HepG2 (cell line): ENCODE results near the gene KLF3. TPM values are rescaled to one million over a fixed set of nuclear protein-coding genes. Genes with fewer than 3 reads are reported as not detected.

Experiments
- ATM ChIP-seq: fragments of 450-650 bp; IDR thresholded peaks from 2 replicates; pipeline ENCODE4 v1.7.1; 2017; ENCODE audit warnings: mild to moderate bottlenecking, borderline replicate concordance
- CAMTA2 ChIP-seq: sonication (generic); formaldehyde crosslinking; IDR thresholded peaks from 2 replicates; pipeline ENCODE4 v1.4.0; 2020; ENCODE audit warnings: mild to moderate bottlenecking, missing genetic modification reagents, borderline replicate concordance
- CBX1 ChIP-seq: IDR thresholded peaks from one replicate; pipeline ENCODE4 v1.6.1; 2016; ENCODE audit warnings: antibody characterized with exemption, low read depth
- ERF ChIP-seq: IDR thresholded peaks from 2 replicates; pipeline ENCODE4 v1.6.1; 2018; ENCODE audit warnings: missing biosample characterization, missing genetic modification reagents
- ESRRA ChIP-seq: sonication (generic); formaldehyde crosslinking; IDR thresholded peaks from 2 replicates; pipeline ENCODE4 v1.5.1; 2020; ENCODE audit warnings: mild to moderate bottlenecking, low read depth, missing genetic modification reagents
- FOXP1 ChIP-seq, 2 experiments: fragments of 450-650 bp in 1 of 2; IDR thresholded peaks; 2 replicates each; pipeline ENCODE4 v1.6.1; 2017 to 2018; ENCODE audit warnings: antibody characterized with exemption in 1 of 2
- HNF4A ChIP-seq: sonication (generic); formaldehyde crosslinking; IDR thresholded peaks from 2 replicates; pipeline ENCODE4 v1.4.0; 2020; ENCODE audit warnings: missing genetic modification reagents
- KLF15 ChIP-seq: sonication (generic); formaldehyde crosslinking; IDR thresholded peaks from 2 replicates; pipeline ENCODE4 v1.8.1; 2023; ENCODE audit warnings: borderline replicate concordance, mild to moderate bottlenecking, inconsistent platforms, missing genetic modification reagents, mixed read lengths
- NFKB2 ChIP-seq: sonication (generic); formaldehyde crosslinking; IDR thresholded peaks from 2 replicates; pipeline ENCODE4 v1.4.0; 2020; ENCODE audit warnings: missing genetic modification reagents, borderline replicate concordance
- SPEN ChIP-seq: sonication (generic); formaldehyde crosslinking; IDR thresholded peaks from 2 replicates; pipeline ENCODE4 v1.5.1; 2020; ENCODE audit warnings: low read depth, mild to moderate bottlenecking, missing genetic modification reagents
- XRCC5 ChIP-seq: fragments of 200-400 bp; formaldehyde crosslinking; optimal IDR thresholded peaks from 2 replicates; pipeline ENCODE3; 2017; ENCODE audit warnings: mild to moderate bottlenecking, low read length
- ZBTB8A ChIP-seq: sonication (generic); formaldehyde crosslinking; IDR thresholded peaks from 2 replicates; pipeline ENCODE4 v1.4.0; 2020; ENCODE audit warnings: mild to moderate bottlenecking, low read depth, missing genetic modification reagents, borderline replicate concordance
- ZNF263 ChIP-seq: sonication (generic); formaldehyde crosslinking; IDR thresholded peaks from 2 replicates; pipeline ENCODE4 v1.4.0; 2020; ENCODE audit warnings: missing genetic modification reagents
- ZNF274 ChIP-seq: sonication (generic); formaldehyde crosslinking; IDR thresholded peaks from 2 replicates; pipeline ENCODE4 v1.5.1; 2020; ENCODE audit warnings: mild to moderate bottlenecking, missing genetic modification reagents
- ZNF431 ChIP-seq: sonication (generic); formaldehyde crosslinking; IDR thresholded peaks from 2 replicates; pipeline ENCODE4 v1.9.0; 2022; ENCODE audit warnings: missing genetic modification reagents, low read depth, mild to moderate bottlenecking, borderline replicate concordance
- ZNF513 ChIP-seq: sonication (generic); formaldehyde crosslinking; conservative IDR thresholded peaks from 2 replicates; pipeline ENCODE4 v1.5.0; 2020; ENCODE audit warnings: missing genetic modification reagents
- ZNF747 ChIP-seq: sonication (generic); formaldehyde crosslinking; IDR thresholded peaks from 2 replicates; pipeline ENCODE4 v1.8.1; 2023; ENCODE audit warnings: missing genetic modification reagents, mild to moderate bottlenecking, borderline replicate concordance
- polyA plus RNA-seq, 8 experiments: library from polyadenylated mRNA; depleted of rRNA in 3 of 8; stranded (reverse) in 7 of 8; unstranded in 1 of 8; fragments of >200 nt; fragmentation: Illumina TruSeq in 4 of 8; extraction: Trizol in 4 of 8; gene quantifications; 2 replicates each; pipeline versions ENCODE4 v1.2.1 to v1.2.3, GENCODE V29; 2011 to 2016; ENCODE audit warnings: low read depth in 4 of 8, missing spikeins in 1 of 8, mixed read lengths in 1 of 8; ENCODE audit not compliant: insufficient read depth in 1 of 8
- total RNA-seq, 5 experiments: library from RNA; depleted of rRNA; stranded (reverse); fragments of >200 nt; fragmentation: Illumina TruSeq; extraction: Trizol; gene quantifications; 2 replicates each; pipeline ENCODE4 v1.2.3, GENCODE V29; 2016; ENCODE audit warnings: low read depth in 1 of 5
- TF ChIP-seq, protein P1 (sequence below): sonication (generic); formaldehyde crosslinking; IDR thresholded peaks from 2 replicates; pipeline ENCODE4 v1.5.0; 2020; ENCODE audit warnings: missing genetic modification reagents, mild to moderate bottlenecking, borderline replicate concordance
- TF ChIP-seq, protein P2 (sequence below): sonication (generic); formaldehyde crosslinking; IDR thresholded peaks from 2 replicates; pipeline ENCODE4 v1.4.0; 2020; ENCODE audit warnings: mild to moderate bottlenecking, missing genetic modification reagents

Gene KLF3
- total and polyA plus RNA-seq, 2 of the 13 experiments (the other 11 are each of a cell fraction or from before 2014, with no cell fraction given): 29.1 to 37.8 TPM

GRCh38 chr4:38673130-38673978 is 9.4 kb downstream of the KLF3 start (continued):
- TF ChIP-seq ERF (CRISPR knock-in tag) (peak; percentile 89), XRCC5 (no peak), HNF4A (CRISPR knock-in tag) (peak; percentile 98), ZBTB8A (CRISPR knock-in tag) (no peak), ZNF513 (CRISPR knock-in tag) (no peak), KLF15 (CRISPR knock-in tag) (no peak), FOXP1 (IDR thresholded peaks at IDR 0.05) (peak; percentile 50; the same call in 1 of the 2 replicates), FOXP1 (CRISPR knock-in tag; IDR thresholded peaks at IDR 0.05) (peak; percentile 95), ZNF263 (CRISPR knock-in tag) (no peak), SPEN (CRISPR knock-in tag) (peak; percentile 59; the same call in 1 of the 2 replicates), ESRRA (CRISPR knock-in tag) (peak; percentile 66; the same call in 1 of the 2 replicates), CAMTA2 (CRISPR knock-in tag) (no peak), ATM (no peak), ZNF747 (CRISPR knock-in tag) (peak; percentile 34; the same call in 1 of the 2 replicates), CBX1 (no peak), ZNF274 (CRISPR knock-in tag) (0 out of 2 replicates have a peak, but pooled peaks have one; percentile 49), ZNF431 (peak; percentile 62; the same call in 1 of the 2 replicates), NFKB2 (0 out of 2 replicates have a peak, but pooled peaks have one; percentile 28)
- TF ChIP-seq, protein P1, sequence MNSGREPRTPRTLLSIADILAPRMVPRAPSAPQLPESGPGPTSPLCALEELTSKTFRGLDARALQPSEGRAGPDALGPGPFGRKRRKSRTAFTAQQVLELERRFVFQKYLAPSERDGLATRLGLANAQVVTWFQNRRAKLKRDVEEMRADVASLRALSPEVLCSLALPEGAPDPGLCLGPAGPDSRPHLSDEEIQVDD (CRISPR knock-in tag): no peak
- TF ChIP-seq, protein P2, sequence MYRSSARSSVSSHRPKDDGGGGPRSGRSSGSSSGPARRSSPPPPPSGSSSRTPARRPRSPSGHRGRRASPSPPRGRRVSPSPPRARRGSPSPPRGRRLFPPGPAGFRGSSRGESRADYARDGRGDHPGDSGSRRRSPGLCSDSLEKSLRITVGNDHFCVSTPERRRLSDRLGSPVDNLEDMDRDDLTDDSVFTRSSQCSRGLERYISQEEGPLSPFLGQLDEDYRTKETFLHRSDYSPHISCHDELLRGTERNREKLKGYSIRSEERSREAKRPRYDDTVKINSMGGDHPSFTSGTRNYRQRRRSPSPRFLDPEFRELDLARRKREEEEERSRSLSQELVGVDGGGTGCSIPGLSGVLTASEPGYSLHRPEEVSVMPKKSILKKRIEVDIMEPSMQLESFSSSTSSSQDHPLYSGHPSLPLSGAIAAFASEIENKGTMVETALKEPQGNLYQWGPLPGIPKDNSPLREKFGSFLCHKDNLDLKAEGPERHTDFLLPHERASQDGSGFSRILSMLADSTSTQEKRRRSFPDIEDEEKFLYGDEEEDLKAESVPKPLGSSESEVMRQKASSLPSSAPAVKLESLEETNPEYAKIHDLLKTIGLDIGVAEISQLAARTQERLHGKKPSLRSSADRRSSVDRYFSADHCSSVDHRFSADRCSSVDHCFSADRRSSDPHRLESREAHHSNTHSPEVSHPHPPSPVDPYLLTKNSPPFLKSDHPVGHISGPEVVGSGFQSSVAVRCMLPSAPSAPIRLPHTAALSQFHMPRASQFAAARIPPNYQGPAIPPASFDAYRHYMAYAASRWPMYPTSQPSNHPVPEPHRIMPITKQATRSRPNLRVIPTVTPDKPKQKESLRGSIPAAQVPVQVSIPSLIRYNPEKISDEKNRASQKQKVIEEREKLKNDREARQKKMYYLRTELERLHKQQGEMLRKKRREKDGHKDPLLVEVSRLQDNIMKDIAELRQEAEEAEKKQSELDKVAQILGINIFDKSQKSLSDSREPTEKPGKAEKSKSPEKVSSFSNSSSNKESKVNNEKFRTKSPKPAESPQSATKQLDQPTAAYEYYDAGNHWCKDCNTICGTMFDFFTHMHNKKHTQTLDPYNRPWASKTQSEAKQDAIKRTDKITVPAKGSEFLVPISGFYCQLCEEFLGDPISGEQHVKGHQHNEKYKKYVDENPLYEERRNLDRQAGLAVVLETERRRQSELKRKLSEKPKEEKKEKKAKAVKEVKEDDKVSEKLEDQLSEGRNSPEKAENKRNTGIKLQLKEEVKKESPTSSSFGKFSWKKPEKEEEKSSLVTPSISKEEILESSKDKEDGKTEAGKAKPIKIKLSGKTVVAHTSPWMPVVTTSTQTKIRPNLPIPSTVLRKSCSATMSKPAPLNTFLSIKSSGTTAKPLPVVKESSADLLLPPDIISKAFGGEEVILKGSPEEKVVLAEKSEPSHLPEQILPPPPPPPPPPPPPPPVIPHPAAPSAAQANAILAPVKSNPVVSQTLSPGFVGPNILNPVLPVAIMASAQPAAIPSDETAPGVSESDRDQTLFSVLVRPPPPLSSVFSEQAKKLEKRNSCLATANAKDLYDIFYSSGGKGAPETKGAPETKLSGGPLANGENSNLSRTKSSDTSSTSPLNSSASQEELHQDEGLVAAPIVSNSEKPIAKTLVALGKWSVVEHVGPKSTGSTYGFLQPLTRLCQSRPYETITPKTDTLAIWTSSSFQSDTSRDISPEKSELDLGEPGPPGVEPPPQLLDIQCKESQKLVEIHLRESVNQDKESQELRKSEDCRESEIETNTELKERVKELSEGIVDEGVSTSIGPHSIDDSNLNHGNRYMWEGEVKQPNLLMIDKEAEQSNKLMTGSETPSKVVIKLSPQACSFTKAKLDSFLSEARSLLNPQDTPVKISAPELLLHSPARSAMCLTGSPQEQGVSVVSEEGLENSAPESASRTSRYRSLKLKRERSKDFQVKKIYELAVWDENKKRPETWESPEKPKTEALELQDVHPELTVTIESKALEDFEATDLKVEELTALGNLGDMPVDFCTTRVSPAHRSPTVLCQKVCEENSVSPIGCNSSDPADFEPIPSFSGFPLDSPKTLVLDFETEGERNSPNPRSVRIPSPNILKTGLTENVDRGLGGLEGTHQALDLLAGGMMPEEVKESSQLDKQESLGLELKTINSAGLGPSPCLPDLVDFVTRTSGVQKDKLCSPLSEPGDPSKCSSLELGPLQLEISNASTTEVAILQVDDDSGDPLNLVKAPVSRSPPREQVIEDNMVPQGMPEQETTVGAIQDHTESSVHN: 0 out of 2 replicates have a peak, but pooled peaks have one; percentile 51
